ENCODE measurements around the gene RNF14.

The RNF14 gene

DNA sequence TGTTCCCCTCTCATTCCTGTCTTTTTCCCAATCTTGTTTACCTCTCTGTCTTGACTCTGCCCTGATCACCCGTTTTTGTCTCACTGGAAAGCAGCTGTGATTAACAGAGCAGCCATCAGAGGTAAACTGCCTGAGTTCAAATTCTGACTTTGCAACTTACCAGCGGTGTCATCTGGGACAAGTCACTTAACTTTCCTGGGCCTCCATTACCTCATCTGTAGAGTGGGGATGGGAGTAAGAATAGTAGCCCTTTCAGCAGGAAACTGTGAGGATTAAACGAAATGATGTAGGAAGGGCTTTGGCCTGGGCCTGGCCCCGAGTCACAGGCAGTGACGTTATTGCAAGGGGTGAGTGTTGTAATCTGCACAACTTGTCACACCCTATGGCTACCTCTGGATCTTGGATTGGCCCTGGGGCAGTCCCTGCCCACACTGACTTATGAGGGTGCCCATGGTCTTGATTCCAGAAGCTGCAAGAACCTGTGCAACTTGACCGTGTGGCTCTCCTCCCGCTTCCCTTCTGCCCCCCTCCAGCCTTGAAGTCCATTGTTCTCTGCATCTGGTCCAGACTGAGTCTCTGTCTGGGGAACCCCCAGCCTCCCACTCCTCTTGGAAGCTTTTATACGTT, 10.2 kb upstream of the RNF14 start:
- Histone ChIP-seq H2AFZ (no peak overlapping the region), H3K4me2 (ENCODE audit: low read length) (no peak overlapping the region), H3K36me3 (ENCODE audit: control insufficient read depth, insufficient read depth, low read length) (no peaks in the 10 kb centered on the region), H3K79me2 (no peaks in the 10 kb centered on the region), H3K27ac (peak overlapping the region; percentile 62), H3K9ac (no peak overlapping the region), H3K4me3 (ENCODE audit: low read depth, low read length) (no peak overlapping the region), H3K4me1 (peaks cover 3% of the 10 kb centered on the region), H3K27me3 (ENCODE audit: control insufficient read depth, insufficient read depth, low read length) (no peaks in the 10 kb centered on the region), H3K9me3 (ENCODE audit: control insufficient read depth, low read length) (no peaks in the 10 kb centered on the region)
- TF ChIP-seq, protein P1, sequence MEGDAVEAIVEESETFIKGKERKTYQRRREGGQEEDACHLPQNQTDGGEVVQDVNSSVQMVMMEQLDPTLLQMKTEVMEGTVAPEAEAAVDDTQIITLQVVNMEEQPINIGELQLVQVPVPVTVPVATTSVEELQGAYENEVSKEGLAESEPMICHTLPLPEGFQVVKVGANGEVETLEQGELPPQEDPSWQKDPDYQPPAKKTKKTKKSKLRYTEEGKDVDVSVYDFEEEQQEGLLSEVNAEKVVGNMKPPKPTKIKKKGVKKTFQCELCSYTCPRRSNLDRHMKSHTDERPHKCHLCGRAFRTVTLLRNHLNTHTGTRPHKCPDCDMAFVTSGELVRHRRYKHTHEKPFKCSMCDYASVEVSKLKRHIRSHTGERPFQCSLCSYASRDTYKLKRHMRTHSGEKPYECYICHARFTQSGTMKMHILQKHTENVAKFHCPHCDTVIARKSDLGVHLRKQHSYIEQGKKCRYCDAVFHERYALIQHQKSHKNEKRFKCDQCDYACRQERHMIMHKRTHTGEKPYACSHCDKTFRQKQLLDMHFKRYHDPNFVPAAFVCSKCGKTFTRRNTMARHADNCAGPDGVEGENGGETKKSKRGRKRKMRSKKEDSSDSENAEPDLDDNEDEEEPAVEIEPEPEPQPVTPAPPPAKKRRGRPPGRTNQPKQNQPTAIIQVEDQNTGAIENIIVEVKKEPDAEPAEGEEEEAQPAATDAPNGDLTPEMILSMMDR (IDR thresholded peaks at IDR 0.05): no peak

DNA sequence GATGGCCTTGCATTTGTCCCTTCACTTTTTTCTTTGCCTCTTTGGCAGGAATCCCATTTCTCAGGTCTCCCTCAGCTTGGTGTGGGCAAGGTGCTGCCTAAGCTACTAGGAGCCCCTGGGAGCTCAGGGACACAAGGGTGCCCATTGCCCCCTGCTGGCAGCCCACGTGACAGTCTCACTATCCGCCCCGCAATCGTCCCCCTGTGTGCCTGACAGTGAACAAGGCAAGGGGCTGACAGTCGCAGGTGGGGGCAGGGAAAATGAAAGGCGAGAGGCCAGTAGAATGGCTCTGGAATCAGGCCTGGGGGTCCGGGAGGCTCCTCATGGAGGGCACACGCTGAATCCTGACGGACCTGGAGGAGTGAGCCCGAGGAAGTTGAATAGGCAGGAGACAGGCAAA, 8.9 kb upstream of the RNF14 start:
- no peaks in the 10 kb centered on the region for H3K36me3 ChIP-seq (ENCODE audit: control insufficient read depth, insufficient read depth, low read length)
- no peaks in the 10 kb centered on the region for H3K27me3 ChIP-seq (ENCODE audit: control insufficient read depth, insufficient read depth, low read length)
- no peaks in the 10 kb centered on the region for H3K9me3 ChIP-seq (ENCODE audit: control insufficient read depth, low read length)
- TF ChIP-seq, protein P1 (IDR thresholded peaks at IDR 0.05): peak; percentile 18
- H3K79me2 ChIP-seq: no peaks in the 10 kb centered on the region
- H2AFZ ChIP-seq: no peak overlapping the region
- H3K4me2 ChIP-seq (ENCODE audit: low read length): no peak overlapping the region
- H3K27ac ChIP-seq: no peak overlapping the region
- no peak overlapping the region for H3K4me3 ChIP-seq (ENCODE audit: low read depth, low read length)
- peaks cover 3% of the 10 kb centered on the region for H3K4me1 ChIP-seq
- H3K9ac ChIP-seq: no peak overlapping the region

DNA sequence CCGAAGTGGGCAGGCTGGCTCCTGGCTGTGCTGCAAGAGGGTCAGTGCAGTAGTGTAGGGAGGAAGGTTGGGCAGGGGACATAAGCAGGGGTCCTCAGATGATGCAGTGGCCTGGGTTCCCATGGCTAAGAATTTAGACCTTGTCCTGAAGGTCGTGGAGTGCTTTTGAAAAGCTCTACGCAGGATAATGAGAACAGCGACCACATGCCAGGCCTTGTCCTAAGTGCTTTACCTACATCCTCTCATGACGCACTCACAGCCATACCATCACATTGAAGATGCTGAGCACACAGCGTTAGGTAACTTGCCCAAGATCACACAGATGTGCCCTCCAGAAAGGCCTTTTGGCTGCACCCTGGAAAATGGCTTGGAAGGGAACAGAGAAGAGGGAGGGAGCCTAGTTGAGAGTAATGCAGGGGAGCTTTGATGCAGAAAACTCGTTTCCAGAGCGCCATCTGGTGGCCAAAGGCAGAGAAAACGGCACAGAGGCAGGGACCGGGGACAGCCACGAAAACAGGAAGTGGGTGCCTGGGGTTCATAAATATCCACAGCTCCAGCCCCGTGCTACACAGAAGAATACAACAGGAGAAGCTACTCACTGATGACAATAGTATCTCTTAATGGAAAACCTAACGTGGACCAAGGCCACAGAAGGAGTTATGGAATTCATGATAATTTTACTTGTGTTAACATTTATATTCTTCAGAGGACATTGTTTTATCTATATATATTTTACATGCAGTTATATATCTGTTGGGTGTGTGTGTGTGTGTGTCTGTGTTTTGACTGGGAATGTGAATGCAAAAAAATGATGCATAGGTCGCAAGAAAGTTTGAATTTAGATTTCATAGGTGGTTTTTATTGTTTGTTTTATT, 8.2 kb upstream of the RNF14 start:
- Histone ChIP-seq H3K4me1 (peaks cover 3% of the 10 kb centered on the region), H3K27ac (no peak overlapping the region), H2AFZ (peak overlapping the region; percentile 76)

DNA sequence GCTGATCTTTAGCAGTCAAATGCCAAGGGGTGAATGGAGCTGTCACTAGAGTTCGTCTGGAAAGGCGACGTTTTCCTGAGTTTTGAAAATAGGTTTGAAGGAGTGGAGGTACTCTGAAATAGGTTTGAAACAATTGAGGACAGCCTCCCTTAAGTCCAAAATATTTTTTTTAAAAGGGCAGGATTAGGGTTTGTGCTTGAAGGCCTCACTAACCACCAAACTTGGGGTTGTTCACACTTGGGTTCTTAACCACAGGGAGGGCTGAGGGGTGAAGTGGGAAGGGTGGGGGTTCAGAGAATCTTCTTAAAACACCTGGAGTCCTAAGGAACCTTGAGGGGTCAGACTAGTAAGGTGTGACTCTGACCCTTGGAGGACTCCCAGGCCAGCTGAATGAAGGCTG, 7.4 kb upstream of the RNF14 start:
- Histone ChIP-seq H3K27ac (no peak overlapping the region), H3K27me3 (ENCODE audit: control insufficient read depth, insufficient read depth, low read length) (no peaks in the 10 kb centered on the region), H3K4me2 (ENCODE audit: low read length) (no peak overlapping the region), H3K79me2 (no peaks in the 10 kb centered on the region), H3K4me1 (peaks cover 3% of the 10 kb centered on the region), H2AFZ (peak overlapping the region; percentile 76), H3K4me3 (ENCODE audit: low read depth, low read length) (no peak overlapping the region), H3K9ac (no peak overlapping the region), H3K9me3 (ENCODE audit: control insufficient read depth, low read length) (no peaks in the 10 kb centered on the region), H3K36me3 (ENCODE audit: control insufficient read depth, insufficient read depth, low read length) (no peaks in the 10 kb centered on the region)
- TF ChIP-seq, protein P1 (IDR thresholded peaks at IDR 0.05): no peak

More for the DNA sequence above, 8.2 kb upstream of the RNF14 start:
- no peaks in the 10 kb centered on the region for H3K36me3 ChIP-seq (ENCODE audit: control insufficient read depth, insufficient read depth, low read length)
- no peaks in the 10 kb centered on the region for H3K27me3 ChIP-seq (ENCODE audit: control insufficient read depth, insufficient read depth, low read length)
- TF ChIP-seq, protein P1 (IDR thresholded peaks at IDR 0.05): peak; percentile 85
- no peaks in the 10 kb centered on the region for H3K79me2 ChIP-seq
- H3K9ac ChIP-seq: no peak overlapping the region
- peak overlapping the region; percentile 43 for H3K4me2 ChIP-seq (ENCODE audit: low read length)
- H3K4me3 ChIP-seq (ENCODE audit: low read depth, low read length): no peak overlapping the region
- H3K9me3 ChIP-seq (ENCODE audit: control insufficient read depth, low read length): no peaks in the 10 kb centered on the region
